Measurements from ENCODE around the gene CRAT. TPM values are rescaled to one million over a fixed set of nuclear protein-coding genes. Genes with fewer than 3 reads are reported as not detected.
A peak's percentile ranks its signal among the peaks of the same experiment; 100 is the strongest.

The CRAT gene
- total RNA-seq, 6 donors from 2014 or later = 18.5 to 34.3 (median 26.0) TPM

- peak; percentile 49 to 69 for DNase-seq
- no peaks in the 10 kb centered on the region for H3K27me3 ChIP-seq
- 18 to 26% methylated on average over 6 to 13 of the region's 13 CpGs for WGBS, 2 donors
- H3K9me3 ChIP-seq = no peaks in the 10 kb centered on the region
- peak overlapping the region; percentile 96 to 99 (median 98) for H3K27ac ChIP-seq
- H3K36me3 ChIP-seq = peaks cover 2 to 27% (median 21%) of the 10 kb centered on the region in 4 donors
- TF ChIP-seq POLR2AphosphoS5 (IDR thresholded peaks at IDR 0.05) (peak; percentile 29 to 34), EP300 (IDR thresholded peaks at IDR 0.05) (no peak)
- H3K4me3 ChIP-seq = peak overlapping the region in 3 of 4 donors; percentile 32 to 58 (median 49)
- peak in 1 of 2 donors; percentile 26 for ATAC-seq (ENCODE audit: low FRiP score in 2 of 2)
- H3K4me1 ChIP-seq = peaks cover 71 to 89% (median 81%) of the 10 kb centered on the region in 4 donors
Measured at GRCh38 chr9:129141066-129142041, 30.8 kb upstream of the CRAT start.

- ATAC-seq (ENCODE audit: low FRiP score in 2 of 2) (peak in 1 of 2 donors; percentile 3), DNase-seq (peak; percentile 49 to 80)
- H3K4me1 ChIP-seq = peaks cover 63 to 80% (median 73%) of the 10 kb centered on the region in 4 donors
- H3K9me3 ChIP-seq = no peaks in the 10 kb centered on the region
- 18 to 25% methylated on average over 6 to 8 of the region's 8 CpGs for WGBS, 2 donors
- H3K27ac ChIP-seq = peak overlapping the region; percentile 96 to 99 (median 98)
- TF ChIP-seq EP300 (IDR thresholded peaks at IDR 0.05) = no peak
- peak overlapping the region; percentile 32 to 58 (median 44) for H3K4me3 ChIP-seq
- peaks cover 5 to 33% (median 28%) of the 10 kb centered on the region in 4 donors for H3K36me3 ChIP-seq
- no peaks in the 10 kb centered on the region for H3K27me3 ChIP-seq
Measured at GRCh38 chr9:129140397-129141065, 29.9 kb upstream of the CRAT start.

- peak; percentile 89 to 91 for ATAC-seq (ENCODE audit: low FRiP score in 2 of 2)
Measured at GRCh38 chr9:129139993-129140396, 29.4 kb upstream of the CRAT start.

GRCh38 chr9:129139233-129139992, 28.8 kb upstream of the CRAT start:
- H3K36me3 ChIP-seq = peaks cover 5 to 44% (median 33%) of the 10 kb centered on the region in 4 donors
- TF ChIP-seq CTCF (IDR thresholded peaks at IDR 0.05) = peak; percentile 89 to 96 (median 94)
- TF ChIP-seq POLR2A (IDR thresholded peaks at IDR 0.05) = no peak
- TF ChIP-seq EP300 (IDR thresholded peaks at IDR 0.05) = no peak
- TF ChIP-seq POLR2AphosphoS5 (IDR thresholded peaks at IDR 0.05) = peak in 1 of 2 donors; percentile 11
- ATAC-seq (ENCODE audit: low FRiP score in 2 of 2) = peak; percentile 85 to 88

More at GRCh38 chr9:129139993-129140396, 29.4 kb upstream of the CRAT start:
- Histone ChIP-seq H3K4me3 (peak overlapping the region; percentile 32 to 58 (median 44)), H3K27me3 (no peaks in the 10 kb centered on the region), H3K4me1 (peaks cover 57 to 75% (median 67%) of the 10 kb centered on the region in 4 donors), H3K9me3 (no peaks in the 10 kb centered on the region), H3K27ac (peak overlapping the region; percentile 96 to 99 (median 98)), H3K36me3 (peaks cover 5 to 38% (median 31%) of the 10 kb centered on the region in 4 donors)
- 0% methylated on average over 11 of the region's 11 CpGs for WGBS, 2 donors
- DNase-seq = peak in 1 of 2 donors; percentile 93
- TF ChIP-seq CTCF (IDR thresholded peaks at IDR 0.05) (no peak), POLR2A (IDR thresholded peaks at IDR 0.05) (peak in 2 of 4 donors; percentile 69 to 77), EP300 (IDR thresholded peaks at IDR 0.05) (peak in 2 of 4 donors; percentile 80 to 92), POLR2AphosphoS5 (IDR thresholded peaks at IDR 0.05) (peak; percentile 90 to 92)

More at GRCh38 chr9:129139233-129139992, 28.8 kb upstream of the CRAT start:
- H3K4me3 ChIP-seq = peak overlapping the region in 3 of 4 donors; percentile 32 to 58 (median 49)
- H3K4me1 ChIP-seq = peaks cover 55 to 69% (median 63%) of the 10 kb centered on the region in 4 donors
- no peaks in the 10 kb centered on the region for H3K27me3 ChIP-seq
- no peaks in the 10 kb centered on the region for H3K9me3 ChIP-seq
- peak overlapping the region; percentile 96 to 99 (median 98) for H3K27ac ChIP-seq
- peak; percentile 66 to 79 for DNase-seq
- WGBS, 2 donors = 0 to 8% methylated on average over 2 to 13 of the region's 13 CpGs
